GM19397 (cell line): Measurements from ENCODE around the gene ZDHHC12.

ENCODE experiments used
- ATAC-seq: cut with Tn5 transposase; IDR thresholded peaks from one replicate; pipeline ENCODE4 v1.9.1; 2021; ENCODE audit warnings: mild to moderate bottlenecking, moderate library complexity; ENCODE audit not compliant: unreplicated experiment

Gene ZDHHC12, protein sequence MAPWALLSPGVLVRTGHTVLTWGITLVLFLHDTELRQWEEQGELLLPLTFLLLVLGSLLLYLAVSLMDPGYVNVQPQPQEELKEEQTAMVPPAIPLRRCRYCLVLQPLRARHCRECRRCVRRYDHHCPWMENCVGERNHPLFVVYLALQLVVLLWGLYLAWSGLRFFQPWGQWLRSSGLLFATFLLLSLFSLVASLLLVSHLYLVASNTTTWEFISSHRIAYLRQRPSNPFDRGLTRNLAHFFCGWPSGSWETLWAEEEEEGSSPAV

GRCh38 chr9:128723866-128724743, at the start of gene ZDHHC12:
Gene ZDHHC12 (minus strand): TSS chr9:128724127. CDS start chr9:128724093, 34 bp downstream.
- peak; percentile 90 for ATAC-seq

- ATAC-seq, result no peak
Measured at GRCh38 chr9:128773049-128773448, 49.1 kb upstream of the ZDHHC12 start.

- ATAC-seq, result peak; percentile 96
Measured at GRCh38 chr9:128771745-128772519, 48.0 kb upstream of the ZDHHC12 start, which contains the start of gene ZER1. Gene ZER1 (minus strand): TSS chr9:128771927. CDS start chr9:128755565, 16,362 bp downstream.

DNA sequence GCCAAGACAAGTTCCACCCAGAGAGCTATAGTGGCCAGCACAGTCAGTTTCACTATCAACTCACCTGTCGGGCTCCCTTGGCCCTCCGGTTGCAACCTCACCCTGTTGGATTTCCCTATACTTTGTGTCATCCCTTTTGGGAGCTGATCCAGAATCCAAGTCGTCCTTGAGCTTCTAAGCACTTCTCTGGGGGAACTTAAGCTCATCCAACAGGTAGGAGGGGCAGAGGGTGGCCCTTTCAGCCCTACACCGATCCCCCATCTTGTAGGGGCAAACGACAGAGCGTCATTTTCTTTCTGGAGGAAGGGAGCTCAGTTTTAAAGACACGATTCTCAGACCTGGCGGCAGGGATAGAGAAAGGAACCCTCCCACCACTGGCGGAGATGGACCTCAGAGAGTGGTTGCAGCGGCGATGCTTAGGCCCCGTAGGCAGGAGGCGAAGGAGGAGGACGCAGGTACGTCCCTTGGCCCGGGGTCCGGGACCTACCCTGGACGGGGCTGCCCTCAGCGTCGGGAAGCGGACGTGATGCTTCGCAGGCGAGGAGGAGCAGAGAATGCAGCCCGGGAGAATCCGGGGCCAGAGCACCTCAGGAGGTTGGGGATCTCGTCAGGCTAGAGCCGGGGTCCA, 47.3 kb upstream of the ZDHHC12 start:
- peak; percentile 22 for ATAC-seq

DNA sequence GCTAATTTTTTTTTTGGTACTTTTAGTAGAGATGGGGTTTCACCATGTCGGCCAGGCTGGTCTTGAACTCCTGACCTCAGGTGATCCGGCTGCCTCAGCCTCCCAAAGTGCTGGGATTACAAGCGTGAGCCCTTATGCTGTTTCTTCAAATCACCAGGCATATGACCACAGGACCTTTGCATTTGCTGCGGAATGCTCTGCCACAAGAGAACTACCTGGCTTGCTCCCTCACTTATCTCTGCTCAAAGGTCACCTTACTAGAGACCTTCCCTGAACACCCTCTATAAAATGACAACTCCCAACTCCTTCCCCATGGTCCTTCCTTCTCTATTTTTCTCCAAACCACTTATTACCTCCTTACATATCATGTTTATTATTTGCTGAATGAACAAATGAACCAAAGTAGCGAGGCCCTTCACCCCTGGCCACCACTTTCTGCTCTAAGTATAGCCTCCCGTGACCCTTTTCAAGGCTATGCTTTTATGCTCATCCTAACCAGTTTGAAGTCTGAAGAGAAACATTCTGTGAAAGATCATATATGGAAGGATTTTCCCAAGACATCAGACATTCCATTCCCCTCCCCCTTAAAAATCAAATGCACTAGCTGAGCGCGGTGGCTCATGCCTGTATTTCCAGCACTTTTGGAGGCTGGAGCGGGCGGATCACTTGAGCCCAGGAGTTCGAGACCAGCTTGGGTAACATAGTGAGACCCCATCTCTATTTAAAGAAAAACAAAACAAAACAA, 46.5 kb upstream of the ZDHHC12 start:
- ATAC-seq, result no peak

GRCh38 chr9:128768606-128769005, 44.7 kb upstream of the ZDHHC12 start:
- ATAC-seq, result no peak

DNA sequence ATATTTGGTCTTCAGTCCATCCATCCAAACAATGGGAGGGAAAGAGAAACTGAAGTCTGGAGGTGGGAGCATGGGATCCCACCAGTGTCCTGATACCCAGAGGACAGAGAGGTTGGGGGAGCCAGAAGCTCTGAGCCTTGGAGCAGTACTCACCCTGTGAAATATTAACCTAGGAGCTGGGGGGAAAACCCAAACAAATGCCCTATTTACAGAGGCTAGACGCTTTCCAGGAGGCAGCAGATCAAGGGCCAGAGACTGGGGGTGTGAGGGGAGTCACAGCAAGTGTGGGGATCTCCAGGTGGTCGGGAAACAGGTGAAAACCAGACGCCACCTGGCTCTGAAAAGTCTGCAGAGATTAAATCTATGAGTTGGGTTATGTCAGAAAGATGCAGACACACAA, 41.6 kb upstream of the ZDHHC12 start:
- ATAC-seq, result no peak

- no peak for ATAC-seq
Measured at GRCh38 chr9:128764361-128764760, 40.4 kb upstream of the ZDHHC12 start.

DNA sequence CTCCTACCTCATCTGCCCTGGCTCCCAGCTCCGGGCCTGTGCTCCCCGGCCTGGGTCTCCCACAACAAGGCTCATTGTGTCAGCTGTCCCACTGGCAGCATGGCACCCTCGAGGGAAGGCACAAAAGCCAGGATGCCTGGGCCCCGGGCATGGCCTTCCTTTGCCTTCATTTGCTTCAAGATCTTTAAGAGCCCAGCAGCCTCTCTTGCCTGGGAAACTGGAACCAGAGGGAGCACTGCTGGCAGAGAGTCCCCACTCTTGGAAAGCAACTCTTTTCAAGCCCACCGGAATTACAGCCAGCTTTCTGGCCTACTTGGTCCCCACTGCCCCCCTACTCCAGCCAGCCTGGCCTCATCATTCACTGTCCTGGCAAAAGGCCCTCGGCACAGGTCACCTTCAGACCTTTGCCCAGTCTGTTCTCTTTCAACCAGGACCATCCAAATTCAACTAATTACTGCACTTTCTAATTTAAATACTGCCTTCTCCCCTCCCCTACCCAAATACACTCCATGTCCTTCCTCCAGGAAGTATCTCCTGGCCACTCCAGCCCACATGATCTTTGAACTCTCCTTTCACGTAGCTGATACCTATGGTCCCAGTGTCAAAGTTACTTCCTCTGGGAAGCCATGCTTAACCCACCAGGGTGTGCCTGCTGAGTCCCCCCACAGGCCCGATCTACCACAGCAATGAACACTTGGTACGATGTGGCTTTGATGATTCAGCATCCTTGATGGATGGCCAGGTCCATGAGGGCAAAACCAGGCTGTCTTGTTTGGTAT, 38.9 kb upstream of the ZDHHC12 start:
- ATAC-seq, result no peak

DNA sequence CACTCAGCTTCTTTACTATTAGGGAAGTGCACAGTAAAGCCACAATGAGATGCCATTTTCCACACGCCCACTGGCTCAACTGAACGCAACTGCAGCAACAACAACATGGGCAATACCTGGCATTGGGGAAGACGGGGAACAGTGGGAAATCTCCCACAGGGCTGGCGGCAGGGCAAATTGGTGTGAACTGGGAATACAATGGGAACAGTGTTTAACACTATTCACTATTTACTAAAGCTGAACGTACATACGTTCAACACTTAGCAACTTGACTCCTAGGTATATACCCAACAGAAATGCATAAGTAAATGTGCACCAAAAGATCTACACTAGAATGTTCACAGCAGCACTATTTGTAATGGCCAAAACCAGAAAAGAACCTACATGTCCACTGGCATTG, 33.7 kb upstream of the ZDHHC12 start:
- ATAC-seq, result no peak

- ATAC-seq, result no peak
Measured at GRCh38 chr9:128753627-128754026, 29.7 kb upstream of the ZDHHC12 start.

- ATAC-seq, result no peak
Measured at GRCh38 chr9:128750926-128751595, 27.1 kb upstream of the ZDHHC12 start.

DNA sequence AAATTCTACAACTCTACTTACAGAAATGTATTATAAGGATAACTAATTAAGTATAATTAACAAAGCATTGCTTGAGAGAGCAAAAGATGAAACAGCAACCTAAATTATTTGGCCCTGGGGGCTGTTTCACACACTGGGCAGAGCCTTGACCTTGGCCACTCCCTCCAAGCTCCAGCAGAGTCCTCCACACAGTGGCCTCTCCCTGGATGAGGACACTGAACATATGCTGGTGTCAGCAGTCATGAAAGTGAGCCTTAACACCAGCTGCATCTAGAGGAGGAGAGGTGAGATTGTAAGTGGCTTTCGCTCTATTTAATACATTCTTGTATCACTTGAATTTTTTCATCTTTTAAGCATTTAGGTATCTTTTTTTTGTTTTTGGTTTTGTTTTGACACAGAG, 23.3 kb upstream of the ZDHHC12 start:
- no peak for ATAC-seq

GRCh38 chr9:128743421-128743820, 19.5 kb upstream of the ZDHHC12 start:
- no peak for ATAC-seq

GRCh38 chr9:128742401-128742800, 18.5 kb upstream of the ZDHHC12 start:
- ATAC-seq, result no peak

- ATAC-seq, result no peak
Measured at GRCh38 chr9:128735373-128735772, 11.4 kb upstream of the ZDHHC12 start.

DNA sequence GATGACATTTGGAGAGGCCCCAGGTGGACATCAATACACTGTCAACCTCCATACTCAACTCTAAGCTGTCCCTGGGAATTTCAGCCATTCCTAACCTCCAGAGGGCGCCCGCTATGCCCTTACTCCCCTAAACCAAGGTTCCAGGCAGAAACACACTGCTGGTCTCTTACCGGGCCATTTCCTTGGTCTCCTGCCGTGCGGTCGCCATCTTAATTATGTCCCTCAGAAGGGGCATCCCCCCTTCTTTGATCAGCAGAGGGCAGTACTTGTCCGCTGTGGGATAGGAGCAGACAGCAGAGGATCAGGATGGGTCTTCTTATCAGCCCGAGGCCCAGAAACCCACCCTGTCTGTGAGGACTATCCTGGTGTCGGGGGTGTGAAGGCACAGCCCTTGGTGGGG, 9.3 kb upstream of the ZDHHC12 start:
- no peak for ATAC-seq

DNA sequence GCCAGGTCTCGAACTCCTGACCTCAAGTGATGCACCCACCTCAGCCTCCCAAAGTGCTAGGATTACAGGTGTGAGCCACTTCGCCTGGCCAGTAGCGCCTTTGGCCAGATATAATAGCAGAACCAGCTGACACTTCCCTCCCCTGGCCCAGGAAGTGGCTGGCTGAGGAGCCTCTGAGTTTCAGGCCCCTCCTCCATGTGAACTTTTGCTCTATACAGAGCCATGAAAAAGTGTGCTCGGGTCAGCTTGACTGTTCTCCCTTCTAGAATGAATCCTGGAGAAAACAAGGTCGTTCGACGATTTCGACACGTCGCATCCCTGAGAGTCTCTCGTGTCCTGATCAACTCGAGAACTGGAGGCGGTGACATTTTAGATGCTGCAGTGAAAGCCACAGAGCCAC, 8.6 kb upstream of the ZDHHC12 start:
- no peak for ATAC-seq

GRCh38 chr9:128731691-128732090, 7.8 kb upstream of the ZDHHC12 start:
- ATAC-seq, result no peak
